Epithelial cell of proximal tubule (primary cell): ENCODE measurements around the gene DMD. TPM values are rescaled to one million over a fixed set of nuclear protein-coding genes. Genes with fewer than 3 reads are reported as not detected.

ENCODE experiments used
- DNase-seq: peaks from one replicate; pipeline ENCODE4 v3.0.0-alpha.2; 2011; ENCODE audit warnings: low read depth
- H3K4me3 ChIP-seq: 2 replicates; pipeline ENCODE4 v1.5.1; 2011; ENCODE audit warnings: low read depth, mild to moderate bottlenecking, low read length
- CTCF ChIP-seq: conservative IDR thresholded peaks from 2 replicates; pipeline ENCODE4 v1.5.1; 2012; ENCODE audit warnings: low read depth, mild to moderate bottlenecking, low read length
- total RNA-seq: library from RNA; depleted of rRNA; stranded (reverse); fragments of >200 nt; gene quantifications from 2 replicates; pipeline ENCODE4 v1.2.3, GENCODE V29; 2015

DMD gene
- total RNA-seq, 1 donor from 2014 or later: 1.3 TPM

DNA sequence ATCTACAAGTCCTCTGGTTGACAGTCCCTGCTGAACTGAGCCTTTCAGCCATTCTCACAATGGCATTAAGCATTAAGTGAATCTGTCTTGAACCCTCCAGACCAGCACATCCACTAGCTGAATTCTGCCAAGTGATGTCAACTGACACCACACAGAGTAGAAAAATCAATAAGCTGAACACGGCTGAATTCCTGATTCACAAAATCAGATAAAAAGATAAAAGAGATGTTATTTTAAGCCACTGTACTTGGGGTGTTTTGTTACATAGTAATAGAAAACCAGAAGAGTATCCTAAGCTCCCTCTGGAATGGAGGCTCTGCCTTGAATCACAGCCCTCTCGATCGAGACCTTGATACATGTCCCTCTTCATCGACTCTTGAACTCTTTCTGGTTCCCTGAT is 336.5 kb downstream of the DMD start:
- TF ChIP-seq CTCF: no peak
- no peak overlapping the region for H3K4me3 ChIP-seq
- no peak for DNase-seq

DNA sequence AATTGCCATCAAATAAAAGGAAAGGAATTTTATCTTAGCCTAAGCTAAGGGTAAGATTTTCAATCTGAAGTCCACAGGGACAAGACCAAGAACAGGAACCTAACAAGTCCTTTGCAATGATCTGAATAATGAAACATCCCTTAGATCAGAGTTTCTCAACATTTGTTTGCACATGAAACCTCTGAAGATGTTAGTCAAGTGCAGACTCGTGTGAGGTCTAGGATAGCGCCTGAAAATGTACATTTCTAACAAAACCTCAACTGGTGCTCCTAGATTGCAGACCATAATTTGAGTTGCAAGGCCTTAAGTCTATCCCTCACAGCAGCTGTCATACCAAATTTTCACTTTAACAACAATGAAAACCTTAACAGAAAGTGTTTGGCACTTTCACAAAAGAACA is 337.6 kb downstream of the DMD start:
- DNase-seq: no peak
- TF ChIP-seq CTCF: no peak
- H3K4me3 ChIP-seq: no peak overlapping the region

- no peak for TF ChIP-seq CTCF
- H3K4me3 ChIP-seq: no peak overlapping the region
- peak; percentile 10 for DNase-seq
Measured at GRCh38 chrX:32871636-32872035, 339.7 kb downstream of the DMD start.

GRCh38 chrX:32868524-32868895 is 342.8 kb downstream of the DMD start:
- no peak for DNase-seq
- H3K4me3 ChIP-seq: no peak overlapping the region
- no peak for TF ChIP-seq CTCF

GRCh38 chrX:32867781-32868523 is 343.4 kb downstream of the DMD start:
- no peak for TF ChIP-seq CTCF
- DNase-seq: no peak
- H3K4me3 ChIP-seq: no peak overlapping the region

DNA sequence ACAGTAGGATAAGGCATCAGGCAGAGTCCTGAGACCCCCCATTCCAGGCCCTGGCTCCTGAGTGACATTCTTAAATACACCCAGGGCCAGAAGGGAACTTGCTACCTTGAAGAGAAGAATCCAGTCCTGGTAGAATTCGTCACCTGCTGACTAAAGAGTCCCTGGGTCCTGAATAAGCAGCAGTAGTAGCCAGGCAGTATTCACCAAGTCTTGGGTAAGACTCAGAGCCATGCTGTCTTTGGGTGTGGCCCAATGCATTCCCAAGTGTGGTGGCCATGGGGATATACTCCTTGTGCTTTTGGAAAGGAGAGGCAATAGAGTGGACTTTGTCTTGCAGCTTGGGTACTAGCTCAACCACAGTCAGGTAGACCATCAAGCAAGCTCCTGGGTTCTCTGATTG is 359.1 kb downstream of the DMD start:
- no peak overlapping the region for H3K4me3 ChIP-seq
- DNase-seq: no peak
- TF ChIP-seq CTCF: no peak

DNA sequence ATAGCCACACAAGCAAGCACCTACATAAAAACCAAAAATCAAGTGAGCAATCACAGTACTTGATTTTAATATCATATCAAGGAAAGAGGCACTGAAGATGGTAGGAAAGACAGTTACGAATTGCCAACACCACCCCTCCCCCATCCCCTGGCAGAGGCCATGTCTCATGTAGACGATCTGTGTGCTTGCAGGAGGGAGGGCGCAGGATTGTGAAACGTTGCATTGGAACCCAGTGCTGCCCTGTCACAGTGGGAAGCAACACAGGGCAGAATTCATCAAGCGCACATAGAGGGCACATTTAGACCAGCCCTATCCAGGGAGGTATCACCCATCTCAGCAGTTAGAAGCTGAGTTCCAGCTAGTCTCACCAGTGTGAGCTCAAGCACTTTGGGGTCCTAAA is 359.8 kb downstream of the DMD start:
- H3K4me3 ChIP-seq: no peak overlapping the region
- TF ChIP-seq CTCF: no peak
- no peak for DNase-seq
